AG04449 (cell line): Measurements from ENCODE around the gene FAM83G.
"Not testable (repeated sequence)": the region's sequence is repeated elsewhere in the genome, so short reads cannot be mapped to it uniquely, and the experiment has no call there.

Experiments used
- CTCF ChIA-PET: fragments of 350-600 bp; formaldehyde crosslinking; extraction: SDS; loops from one replicate; lab custom pipeline; 2021; ENCODE audit warnings: antibody characterized with exemption; lab: Yijun Ruan, JAX
- POLR2A ChIA-PET: fragments of 400-600, 350-600 bp; formaldehyde crosslinking; extraction: SDS; loops from one replicate; lab custom pipeline; 2020; ENCODE audit warnings: antibody characterized with exemption, inconsistent platforms; lab: Yijun Ruan, JAX
- DNase-seq: peaks from one replicate; pipeline ENCODE4 v3.0.0-alpha.2; 2010; ENCODE audit warnings: low read depth, low spot score
- H3K4me3 ChIP-seq: 2 replicates; pipeline ENCODE4 v1.5.1; 2011; ENCODE audit warnings: low read depth, mild to moderate bottlenecking, control low read depth, low read length
- TF ChIP-seq, protein P1 (sequence below): IDR thresholded peaks from one replicate; pipeline ENCODE4 v1.5.1; 2011; ENCODE audit warnings: mild to moderate bottlenecking, moderate library complexity, low read length, control low read depth, inconsistent platforms; ENCODE audit not compliant: insufficient read depth; ENCODE audit errors: missing control alignments

The FAM83G gene

GRCh38 chr17:19022128-19022527 lies 17.6 kb upstream of the FAM83G start:
- CTCF ChIA-PET = interaction anchor here (0.9 to 2.2 kb wide), 2 partner anchors 62 to 63 kb away, joined by 3 to 13 read pairs; no protein-coding TSS in a partner anchor
- TF ChIP-seq, protein P1, sequence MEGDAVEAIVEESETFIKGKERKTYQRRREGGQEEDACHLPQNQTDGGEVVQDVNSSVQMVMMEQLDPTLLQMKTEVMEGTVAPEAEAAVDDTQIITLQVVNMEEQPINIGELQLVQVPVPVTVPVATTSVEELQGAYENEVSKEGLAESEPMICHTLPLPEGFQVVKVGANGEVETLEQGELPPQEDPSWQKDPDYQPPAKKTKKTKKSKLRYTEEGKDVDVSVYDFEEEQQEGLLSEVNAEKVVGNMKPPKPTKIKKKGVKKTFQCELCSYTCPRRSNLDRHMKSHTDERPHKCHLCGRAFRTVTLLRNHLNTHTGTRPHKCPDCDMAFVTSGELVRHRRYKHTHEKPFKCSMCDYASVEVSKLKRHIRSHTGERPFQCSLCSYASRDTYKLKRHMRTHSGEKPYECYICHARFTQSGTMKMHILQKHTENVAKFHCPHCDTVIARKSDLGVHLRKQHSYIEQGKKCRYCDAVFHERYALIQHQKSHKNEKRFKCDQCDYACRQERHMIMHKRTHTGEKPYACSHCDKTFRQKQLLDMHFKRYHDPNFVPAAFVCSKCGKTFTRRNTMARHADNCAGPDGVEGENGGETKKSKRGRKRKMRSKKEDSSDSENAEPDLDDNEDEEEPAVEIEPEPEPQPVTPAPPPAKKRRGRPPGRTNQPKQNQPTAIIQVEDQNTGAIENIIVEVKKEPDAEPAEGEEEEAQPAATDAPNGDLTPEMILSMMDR = no peak

GRCh38 chr17:19021622-19022083 lies 17.1 kb upstream of the FAM83G start:
- POLR2A ChIA-PET = no interaction called here
- CTCF ChIA-PET = interaction anchor here (2.2 kb wide), 1 partner anchor 61 kb away, joined by 13 read pairs; no protein-coding TSS in a partner anchor
- TF ChIP-seq, protein P1 = no peak
- DNase-seq = no peak
- no peak overlapping the region for H3K4me3 ChIP-seq

More at GRCh38 chr17:19022128-19022527, 17.6 kb upstream of the FAM83G start:
- H3K4me3 ChIP-seq = no peak overlapping the region
- DNase-seq = no peak
- POLR2A ChIA-PET = no interaction called here

DNA sequence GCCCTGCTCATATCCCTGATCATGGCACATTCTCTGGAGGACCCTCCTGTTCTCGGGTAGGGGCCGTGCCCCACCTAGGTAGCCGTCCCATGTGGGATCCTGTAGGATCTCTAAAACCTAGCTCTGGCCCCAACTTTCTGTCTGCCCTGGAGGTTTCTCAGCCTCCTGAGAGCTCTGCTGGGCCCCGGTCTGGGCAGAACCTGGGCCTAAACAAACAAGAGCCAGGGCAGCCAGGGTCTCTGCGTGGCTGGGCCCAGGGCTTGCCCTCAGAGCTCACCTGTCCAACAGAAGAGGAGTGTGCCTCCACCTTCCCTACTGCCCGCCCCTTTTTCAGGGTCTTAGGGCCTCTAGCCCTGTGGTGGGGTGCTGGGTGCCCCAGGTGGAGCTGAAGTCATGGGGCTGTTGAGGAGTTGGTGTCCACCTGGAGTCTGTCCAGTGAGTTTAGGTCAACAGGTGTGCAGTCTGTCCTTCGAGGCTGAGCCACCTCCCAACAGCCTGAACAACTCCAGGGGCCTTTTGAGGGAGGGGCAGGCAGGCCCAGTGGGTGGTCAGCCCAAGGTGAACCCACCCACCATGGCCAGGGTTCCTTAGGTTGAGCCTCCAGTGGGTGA lies 16.6 kb upstream of the FAM83G start:
- DNase-seq, POLR2A ChIA-PET, CTCF ChIA-PET, H3K4me3 ChIP-seq: not testable (repeated sequence)

GRCh38 chr17:19020016-19020415 lies 15.5 kb upstream of the FAM83G start:
- no peak for DNase-seq
- ChIA-PET POLR2A (no interaction called here), CTCF (no interaction called here)
- TF ChIP-seq, protein P1 = no peak
- H3K4me3 ChIP-seq = no peak overlapping the region

DNA sequence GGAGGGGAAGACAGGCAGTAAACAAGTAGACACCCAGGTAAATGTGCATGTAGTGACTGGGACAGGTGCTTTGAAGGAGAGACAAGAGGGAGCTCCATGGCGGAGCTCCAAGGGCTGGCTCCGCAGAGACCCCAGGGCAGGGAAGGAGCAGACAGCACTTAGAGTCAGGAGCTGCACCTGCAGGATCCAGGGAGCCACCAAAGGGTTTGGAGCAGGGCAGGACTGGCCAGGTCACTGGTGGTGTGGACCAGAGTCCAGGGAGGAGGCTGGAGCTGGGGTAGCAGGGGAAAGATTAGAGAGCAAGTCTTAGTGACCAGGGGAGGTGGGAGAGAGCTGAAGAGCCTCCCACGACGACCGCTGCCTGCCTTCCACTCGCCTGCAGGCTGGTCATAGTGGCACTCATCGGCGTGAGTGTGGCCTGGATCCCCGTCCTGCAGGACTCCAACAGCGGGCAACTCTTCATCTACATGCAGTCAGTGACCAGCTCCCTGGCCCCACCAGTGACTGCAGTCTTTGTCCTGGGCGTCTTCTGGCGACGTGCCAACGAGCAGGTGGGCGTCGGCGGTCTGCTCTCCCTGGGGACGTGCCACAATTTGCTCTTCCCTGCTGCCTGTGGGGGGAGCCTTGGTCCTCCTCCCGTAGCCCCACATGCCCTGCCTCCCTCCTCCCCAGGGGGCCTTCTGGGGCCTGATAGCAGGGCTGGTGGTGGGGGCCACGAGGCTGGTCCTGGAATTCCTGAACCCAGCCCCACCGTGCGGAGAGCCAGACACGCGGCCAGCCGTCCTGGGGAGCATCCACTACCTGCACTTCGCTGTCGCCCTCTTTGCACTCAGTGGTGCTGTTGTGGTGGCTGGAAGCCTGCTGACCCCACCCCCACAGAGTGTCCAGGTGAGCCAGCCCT lies 14.7 kb upstream of the FAM83G start:
- ChIA-PET POLR2A (no interaction called here), CTCF (no interaction called here)
- TF ChIP-seq, protein P1 = no peak
- H3K4me3 ChIP-seq = no peak overlapping the region
- no peak for DNase-seq

- POLR2A ChIA-PET = no interaction called here
- DNase-seq = no peak
- CTCF ChIA-PET = interaction anchor here (1.0 kb wide), 1 partner anchor 57 kb away, joined by 4 read pairs; no protein-coding TSS in a partner anchor
- TF ChIP-seq, protein P1 = no peak
- H3K4me3 ChIP-seq = no peak overlapping the region
Measured at GRCh38 chr17:19018600-19018950, 14.0 kb upstream of the FAM83G start.
